Kidney tubule cell (primary cell): ENCODE measurements around the gene OSBPL5.
"Not testable (repeated sequence)": the region's sequence is repeated elsewhere in the genome, so short reads cannot be mapped to it uniquely, and the experiment has no call there.

Experiments
- DNase-seq: peaks from one replicate; pipeline ENCODE4 v3.0.0-alpha.2; 2018; ENCODE audit warnings: low spot score

The OSBPL5 gene

GRCh38 chr11:3080733-3081385 is 84.3 kb downstream of the OSBPL5 start:
- DNase-seq, result no peak

GRCh38 chr11:3080104-3080503 is 85.0 kb downstream of the OSBPL5 start:
- DNase-seq, result no peak

- no peak for DNase-seq
Observed at GRCh38 chr11:3077846-3078440, 87.2 kb downstream of the OSBPL5 start.

- DNase-seq, result peak; percentile 66
Observed at GRCh38 chr11:3077189-3077836, 87.8 kb downstream of the OSBPL5 start.

GRCh38 chr11:3074912-3075589 is 90.1 kb downstream of the OSBPL5 start:
- peak; percentile 34 for DNase-seq

- peak; percentile 53 for DNase-seq
Observed at GRCh38 chr11:3073029-3073435, 92.1 kb downstream of the OSBPL5 start.

GRCh38 chr11:3069425-3069824 is 95.7 kb downstream of the OSBPL5 start:
- no peak for DNase-seq

- not testable (repeated sequence) for DNase-seq
Observed at GRCh38 chr11:3066308-3066707, 98.8 kb downstream of the OSBPL5 start.

- DNase-seq, result not testable (repeated sequence)
Observed at GRCh38 chr11:3064709-3065108, 100.4 kb downstream of the OSBPL5 start.

GRCh38 chr11:3063876-3064275 is 101.2 kb downstream of the OSBPL5 start:
- DNase-seq, result not testable (repeated sequence)

- not testable (repeated sequence) for DNase-seq
Observed at GRCh38 chr11:3063432-3063831, 101.7 kb downstream of the OSBPL5 start.

- DNase-seq, result no peak
Observed at GRCh38 chr11:3060436-3061025, 104.6 kb downstream of the OSBPL5 start.

- peak; percentile 52 for DNase-seq
Observed at GRCh38 chr11:3058753-3059664, 106.1 kb downstream of the OSBPL5 start.

GRCh38 chr11:3057069-3057963 is 107.8 kb downstream of the OSBPL5 start, which contains the start of gene CARS1:
Gene CARS1 (minus strand): TSS chr11:3057423. CDS start chr11:3057367, 56 bp downstream.
- DNase-seq, result peak; percentile 96

- DNase-seq, result peak; percentile 18
Observed at GRCh38 chr11:3056296-3057068, 108.6 kb downstream of the OSBPL5 start.

- DNase-seq, result no peak
Observed at GRCh38 chr11:3055891-3056290, 109.2 kb downstream of the OSBPL5 start.

GRCh38 chr11:3052567-3052966 is 112.5 kb downstream of the OSBPL5 start:
- DNase-seq, result no peak

GRCh38 chr11:3052109-3052479 is 113.0 kb downstream of the OSBPL5 start:
- no peak for DNase-seq
